HL-60 (cell line): ENCODE results near the gene TBL3.

ENCODE experiments used
- DNase-seq, 2 experiments: peaks; one replicate each; pipeline ENCODE4 v3.0.0-alpha.2; 2010 to 2020; ENCODE audit warnings: low read depth in 1 of 2, low spot score in 1 of 2
- H3K27ac ChIP-seq: fragments of 250-450 bp; sonication (Bioruptor Pico); replicated peaks from 2 replicates; pipeline ENCODE4 v1.5.1; 2020; ENCODE audit warnings: mild to moderate bottlenecking, moderate library complexity
- H3K27me3 ChIP-seq: fragments of 250-450 bp; sonication (Bioruptor Pico); 2 replicates; pipeline ENCODE4 v1.5.1; 2021; ENCODE audit warnings: mild to moderate bottlenecking, moderate library complexity; ENCODE audit not compliant: insufficient read depth, poor library complexity, severe bottlenecking
- H3K4me3 ChIP-seq: replicated peaks from 2 replicates; pipeline ENCODE4 v1.5.1; 2011; ENCODE audit warnings: mild to moderate bottlenecking, control low read depth, low read length; ENCODE audit not compliant: insufficient read depth
- CTCF ChIP-seq: IDR thresholded peaks from one replicate; pipeline ENCODE4 v1.5.1; 2011; ENCODE audit warnings: low read length, control low read depth, inconsistent platforms; ENCODE audit not compliant: insufficient read depth
- GABPA ChIP-seq: IDR thresholded peaks from 2 replicates; pipeline ENCODE4 v1.6.1; 2012; ENCODE audit warnings: low read depth
- POLR2AphosphoS5 ChIP-seq: IDR thresholded peaks from 2 replicates; pipeline ENCODE4 v1.6.1; 2012; ENCODE audit warnings: low read depth
- REST ChIP-seq: IDR thresholded peaks from 2 replicates; pipeline ENCODE4 v1.6.1; 2012; ENCODE audit warnings: low read depth; ENCODE audit not compliant: insufficient replicate concordance
- SPI1 ChIP-seq: IDR thresholded peaks from 2 replicates; pipeline ENCODE4 v1.6.1; 2012; ENCODE audit warnings: low read depth, mild to moderate bottlenecking, borderline replicate concordance

TBL3 gene

GRCh38 chr16:1985466-1986150 is 13.8 kb downstream of the TBL3 start:
- DNase-seq = no peak
- no peak overlapping the region for H3K4me3 ChIP-seq
- peaks cover 34% of the 10 kb centered on the region for H3K27me3 ChIP-seq
- TF ChIP-seq SPI1 (no peak), GABPA (no peak), REST (no peak), POLR2AphosphoS5 (no peak), CTCF (no peak)
- no peak overlapping the region for H3K27ac ChIP-seq

- TF ChIP-seq SPI1 = no peak
- Histone ChIP-seq H3K4me3 (no peak overlapping the region), H3K27me3 (peaks cover 36% of the 10 kb centered on the region), H3K27ac (no peak overlapping the region)
- no peak for DNase-seq
Observed at GRCh38 chr16:1987198-1987597, 15.3 kb downstream of the TBL3 start.

- TF ChIP-seq POLR2AphosphoS5 (no peak), GABPA (no peak), CTCF (no peak), REST (no peak), SPI1 (no peak)
- Histone ChIP-seq H3K27me3 (peaks cover 26% of the 10 kb centered on the region), H3K4me3 (no peak within 1 kb of the TSS; the same call in 1 of the 2 replicates), H3K27ac (no peak within 1 kb of the TSS)
- no peak for DNase-seq
Observed at GRCh38 chr16:1989209-1990100, 17.6 kb downstream of the TBL3 start, which contains the start of gene SYNGR3. Gene SYNGR3, plus strand, starts transcription at chr16:1989970. Its CDS starts 133 bp downstream, at chr16:1990103.

GRCh38 chr16:1990101-1990350 is 18.2 kb downstream of the TBL3 start:
- DNase-seq = no peak
- Histone ChIP-seq H3K27me3 (peaks cover 26% of the 10 kb centered on the region), H3K4me3 (no peak overlapping the region), H3K27ac (no peak overlapping the region)
- TF ChIP-seq POLR2AphosphoS5 = no peak
- no peak for TF ChIP-seq REST
- no peak for TF ChIP-seq SPI1
- TF ChIP-seq CTCF = no peak
- no peak for TF ChIP-seq GABPA
